K562 (cell line): Measurements from ENCODE around the gene TCP10L. TPM values are rescaled to one million over a fixed set of nuclear protein-coding genes. Genes with fewer than 3 reads are reported as not detected.

Experiments
- ATAC-seq: fragments of 200-7000 bp; cut with Tn5 transposase; 3 replicates; pipeline ENCODE4 v1.9.1; 2020; ENCODE audit warnings: moderate library complexity
- BruUV-seq: library from RNA; stranded (reverse); fragments of 400-500 nt; replicated peaks from 2 replicates; lab custom pipeline; 2021; lab: Mats Ljungman, UMichigan
- CTCF ChIA-PET: fragments of 300-600 bp; formaldehyde crosslinking; extraction: SDS; loops from one replicate; lab custom pipeline; 2021; ENCODE audit warnings: low intra/inter-chr PET ratio; lab: Yijun Ruan, JAX
- POLR2A ChIA-PET: fragments of 300-600, 350-650 bp; sonication (Branson Sonifier 250); formaldehyde crosslinking; extraction: SDS; loops from one replicate; lab custom pipeline; 2021; ENCODE audit warnings: antibody characterized with exemption, inconsistent platforms; lab: Yijun Ruan, JAX
- DNase-seq, 4 experiments: peaks; one replicate each; pipeline versions ENCODE4 v3.0.0 to v3.0.0-alpha.2; 2011 to 2018; ENCODE audit warnings: low spot score in 3 of 4, mixed read lengths in 3 of 4; ENCODE audit errors: extremely low read depth in 1 of 4
- FAIRE-seq: peaks from 2 replicates; lab custom pipeline; 2011; peaks lifted over from hg19 to GRCh38; lab: Jason Lieb, UNC
- H2AFZ ChIP-seq: 2 replicates; pipeline ENCODE4 v1.6.0; 2011; ENCODE audit warnings: low read depth, low read length, control low read depth, inconsistent platforms
- H3K27ac ChIP-seq: fragments of 200-600 bp; 3 replicates; pipeline ENCODE4 v1.8.0; 2011; ENCODE audit warnings: low read depth, mild to moderate bottlenecking, control low read depth, inconsistent platforms, low read length, moderate library complexity, mixed read lengths; ENCODE audit errors: extremely low read depth
- H3K27me3 ChIP-seq, 2 experiments: fragments of 300-600 bp in 1 of 2; 2 replicates in 1 of 2; 3 replicates in 1 of 2; pipeline versions ENCODE4 v1.6.0 to v1.8.0; 2011; ENCODE audit warnings: inconsistent platforms in 2 of 2, low read length in 2 of 2, mild to moderate bottlenecking in 1 of 2, mixed read lengths in 1 of 2, moderate library complexity in 1 of 2; ENCODE audit not compliant: control insufficient read depth in 2 of 2, insufficient read depth in 2 of 2
- H3K36me3 ChIP-seq: fragments of 300-600 bp; 3 replicates; pipeline ENCODE4 v1.8.0; 2011; ENCODE audit warnings: mild to moderate bottlenecking, low read length, inconsistent platforms; ENCODE audit not compliant: control insufficient read depth, insufficient read depth
- H3K4me1 ChIP-seq, 2 experiments: fragments of 200-600 bp in 1 of 2; replicated peaks in 1 of 2; 2 replicates in 1 of 2; 3 replicates in 1 of 2; pipeline versions ENCODE4 v1.5.1 to v1.8.0; 2011; ENCODE audit warnings: inconsistent platforms in 2 of 2, low read length in 2 of 2, mild to moderate bottlenecking in 1 of 2, mixed read lengths in 1 of 2, moderate library complexity in 1 of 2; ENCODE audit not compliant: control insufficient read depth in 2 of 2, insufficient read depth in 2 of 2
- H3K4me2 ChIP-seq: 2 replicates; pipeline ENCODE4 v1.6.1; 2011; ENCODE audit warnings: low read length, control low read depth, inconsistent platforms, mixed read lengths; ENCODE audit not compliant: insufficient read depth
- H3K4me3 ChIP-seq: fragments of 200-600 bp; sonication (generic), shearing (Covaris generic); 2 replicates; pipeline ENCODE4 v1.5.1; 2016; ENCODE audit warnings: control low read depth, inconsistent platforms
- H3K79me2 ChIP-seq: fragments of 200-600 bp; 3 replicates; pipeline ENCODE4 v1.8.0; 2011; ENCODE audit warnings: low read length, inconsistent platforms; ENCODE audit not compliant: control insufficient read depth, insufficient read depth
- H3K9ac ChIP-seq, 2 experiments: 2 replicates each; pipeline versions ENCODE4 v1.6.0 to v1.6.1; 2011; ENCODE audit warnings: low read depth in 2 of 2, low read length in 2 of 2, control low read depth in 1 of 2, inconsistent platforms in 1 of 2, mild to moderate bottlenecking in 1 of 2, mixed read lengths in 1 of 2; ENCODE audit not compliant: insufficient read depth in 1 of 2
- H3K9me1 ChIP-seq: one replicate; pipeline ENCODE4 v1.6.0; 2011; ENCODE audit warnings: inconsistent platforms, mild to moderate bottlenecking, low read length, moderate library complexity; ENCODE audit not compliant: control insufficient read depth, insufficient read depth
- H3K9me3 ChIP-seq: replicated peaks from 2 replicates; pipeline ENCODE4 v1.5.1; 2011; ENCODE audit warnings: low read depth, low read length, inconsistent platforms; ENCODE audit not compliant: control insufficient read depth, insufficient read depth
- H4K20me1 ChIP-seq: replicated peaks from 2 replicates; pipeline ENCODE4 v1.6.1; 2011; ENCODE audit warnings: low read length, inconsistent platforms, mixed read lengths; ENCODE audit not compliant: control insufficient read depth, insufficient read depth
- ATF1 ChIP-seq, 2 experiments: fragments of 450-650 bp in 1 of 2; IDR thresholded peaks; 2 replicates each; pipeline ENCODE4 v1.6.1; 2016; ENCODE audit warnings: missing compliant biosample characterization in 1 of 2, missing genetic modification characterization in 1 of 2
- ELF4 ChIP-seq: fragments of 450-650 bp; formaldehyde crosslinking; IDR thresholded peaks from 2 replicates; pipeline ENCODE4 v1.4.0; 2022; ENCODE audit warnings: missing genetic modification characterization
- ESRRA ChIP-seq: fragments of 450-650 bp; IDR thresholded peaks from 2 replicates; pipeline ENCODE4 v1.6.1; 2014; ENCODE audit warnings: low read depth, mild to moderate bottlenecking, moderate library complexity, borderline replicate concordance
- MAFK ChIP-seq: IDR thresholded peaks from 2 replicates; pipeline ENCODE4 v1.6.1; 2011; ENCODE audit warnings: low read length, improper control_type of control experiment
- PTRF ChIP-seq: fragments of 450-650 bp; IDR thresholded peaks from 2 replicates; pipeline ENCODE4 v1.6.1; 2016; ENCODE audit warnings: mild to moderate bottlenecking, missing genetic modification characterization, missing compliant biosample characterization
- SLC30A9 ChIP-seq: fragments of 250-450 bp; sonication (Bioruptor Pico); IDR thresholded peaks from 2 replicates; pipeline ENCODE4 v1.8.0; 2022; ENCODE audit warnings: mild to moderate bottlenecking, moderate library complexity
- THRAP3 ChIP-seq: fragments of 450-650 bp; IDR thresholded peaks from 2 replicates; pipeline ENCODE4 v1.6.1; 2016; ENCODE audit warnings: mild to moderate bottlenecking, inconsistent platforms, borderline replicate concordance
- U2AF2 ChIP-seq: fragments of 200-400 bp; formaldehyde crosslinking; optimal IDR thresholded peaks from 2 replicates; pipeline ENCODE3; 2017; ENCODE audit warnings: low read depth, mild to moderate bottlenecking, low read length
- ZKSCAN1 ChIP-seq: fragments of 150-350 bp; IDR thresholded peaks from 2 replicates; pipeline ENCODE4 v1.6.1; 2016; ENCODE audit warnings: low read depth, low read length
- ZKSCAN3 ChIP-seq: fragments of 250-450 bp; sonication (Bioruptor Pico); IDR thresholded peaks from 2 replicates; pipeline ENCODE4 v1.4.0; 2020
- ZNF23 ChIP-seq: fragments of 250-450 bp; sonication (Bioruptor Pico); IDR thresholded peaks from 2 replicates; pipeline ENCODE4 v1.4.0; 2020; ENCODE audit warnings: mild to moderate bottlenecking
- WGBS: fragments of 100-300 bp; shearing (Covaris generic); methylation state at CpG from one replicate; pipeline ENCODE4 v1.1.6; 2016; ENCODE audit warnings: low coverage, mixed read lengths; ENCODE audit not compliant: insufficient coverage; ENCODE audit errors: missing lambda C conversion rate; 5-methylcytosine and 5-hydroxymethylcytosine counted together
- in situ Hi-C: fragments of 300-500 bp; cut with MboI; formaldehyde crosslinking; loops from 4 replicates; pipeline ENCODE4 v1.15.0; 2018; ENCODE audit warnings: inconsistent platforms, mixed read lengths
- intact Hi-C: fragments of 100-400 bp; cut with micrococcal nuclease; formaldehyde crosslinking; loops from 2 replicates; pipeline ENCODE4 v1.14.2; 2022
- polyA plus RNA-seq, 8 experiments: library from polyadenylated mRNA; depleted of rRNA in 4 of 8; stranded (reverse) in 5 of 8; unstranded in 3 of 8; fragments of >200 nt; fragmentation: Nextera tagmentation in 2 of 8; fragmentation: Illumina TruSeq in 1 of 8; extraction: Ambion mirVana in 2 of 8; extraction: Trizol in 1 of 8; gene quantifications; 2 replicates each; pipeline versions ENCODE4 v1.2.1 to v1.2.3, GENCODE V29; 2011 to 2014; ENCODE audit warnings: inconsistent platforms in 1 of 8, missing spikeins in 1 of 8
- total RNA-seq, 7 experiments: library from RNA; depleted of rRNA in 6 of 7; stranded (reverse); fragments of >200 nt in 6 of 7; fragmentation: Illumina TruSeq in 2 of 7; extraction: Trizol in 2 of 7; gene quantifications; 2 replicates each; pipeline versions ENCODE4 v1.2.1 to v1.2.3, GENCODE V29; 2011 to 2021; ENCODE audit warnings: low replicate concordance in 1 of 7
- TF ChIP-seq, protein P1 (sequence below): fragments of 450-650 bp; IDR thresholded peaks from 2 replicates; pipeline ENCODE4 v1.6.1; 2017; ENCODE audit warnings: antibody characterized with exemption
- TF ChIP-seq, protein P2 (sequence below), 2 experiments: fragments of 450-650 bp in 1 of 2; sonication (generic) in 1 of 2; formaldehyde crosslinking in 1 of 2; IDR thresholded peaks; 2 replicates each; pipeline versions ENCODE4 v1.7.1 to v1.9.0; 2016 to 2022; ENCODE audit warnings: inconsistent platforms in 1 of 2, mild to moderate bottlenecking in 1 of 2, missing genetic modification reagents in 1 of 2

Gene TCP10L
- total and polyA plus RNA-seq, 9 of the 15 experiments (the other 6 are each of a cell fraction or from before 2014, with no cell fraction given): 0.34 to 0.91 (median 0.56) TPM; not detected in 2

DNA sequence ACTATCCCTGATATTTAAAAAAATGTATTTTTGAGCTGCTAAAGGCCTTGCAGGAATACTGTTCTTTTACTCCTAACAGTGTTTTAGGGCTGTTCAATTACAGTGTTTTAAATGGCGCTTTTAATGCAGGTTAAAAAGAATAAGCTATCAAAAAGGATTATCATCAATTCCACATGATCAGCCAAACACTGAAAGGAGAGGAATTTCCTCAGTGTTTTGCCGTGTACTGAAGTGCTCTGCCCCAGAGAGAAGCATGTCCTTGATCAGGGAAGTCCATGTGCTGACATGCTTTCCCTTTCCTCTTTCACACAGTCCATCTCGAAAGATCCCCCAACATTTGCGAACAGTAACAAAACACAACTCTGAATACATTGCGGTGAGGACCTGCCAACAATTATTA, 23.5 kb upstream of the TCP10L start:
- Histone ChIP-seq H2AFZ (no peak overlapping the region), H3K79me2 (peaks cover 32% of the 10 kb centered on the region), H3K4me3 (no peak overlapping the region), H4K20me1 (no peaks in the 10 kb centered on the region), H3K9me1 (peaks cover 4% of the 10 kb centered on the region), H3K27me3 (no peaks in the 10 kb centered on the region), H3K4me1 (peaks cover 6 to 22% of the 10 kb centered on the region in 2 experiments; a peak in 4 of 5 replicates), H3K27ac (no peak overlapping the region), H3K9ac (no peak overlapping the region), H3K36me3 (peaks cover 66% of the 10 kb centered on the region), H3K9me3 (no peaks in the 10 kb centered on the region), H3K4me2 (no peak overlapping the region)
- POLR2A ChIA-PET: interaction anchor here (0.9 to 1.4 kb wide), 2 partner anchors 11 to 13 kb away, joined by 3 to 4 read pairs; no protein-coding TSS in a partner anchor
- CTCF ChIA-PET: no interaction called here
- in situ Hi-C loops (no loop called here), intact Hi-C loops (no loop called here)
- no TSS peak for BruUV-seq
- FAIRE-seq: no peak
- no peak for DNase-seq
- no peak for ATAC-seq
- 93% methylated on average over 5 of the region's 5 CpGs for WGBS
- no peak for TF ChIP-seq ZKSCAN3
- no peak for TF ChIP-seq ZKSCAN1
- TF ChIP-seq, protein P1, sequence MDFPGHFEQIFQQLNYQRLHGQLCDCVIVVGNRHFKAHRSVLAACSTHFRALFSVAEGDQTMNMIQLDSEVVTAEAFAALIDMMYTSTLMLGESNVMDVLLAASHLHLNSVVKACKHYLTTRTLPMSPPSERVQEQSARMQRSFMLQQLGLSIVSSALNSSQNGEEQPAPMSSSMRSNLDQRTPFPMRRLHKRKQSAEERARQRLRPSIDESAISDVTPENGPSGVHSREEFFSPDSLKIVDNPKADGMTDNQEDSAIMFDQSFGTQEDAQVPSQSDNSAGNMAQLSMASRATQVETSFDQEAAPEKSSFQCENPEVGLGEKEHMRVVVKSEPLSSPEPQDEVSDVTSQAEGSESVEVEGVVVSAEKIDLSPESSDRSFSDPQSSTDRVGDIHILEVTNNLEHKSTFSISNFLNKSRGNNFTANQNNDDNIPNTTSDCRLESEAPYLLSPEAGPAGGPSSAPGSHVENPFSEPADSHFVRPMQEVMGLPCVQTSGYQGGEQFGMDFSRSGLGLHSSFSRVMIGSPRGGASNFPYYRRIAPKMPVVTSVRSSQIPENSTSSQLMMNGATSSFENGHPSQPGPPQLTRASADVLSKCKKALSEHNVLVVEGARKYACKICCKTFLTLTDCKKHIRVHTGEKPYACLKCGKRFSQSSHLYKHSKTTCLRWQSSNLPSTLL: no peak
- no peak for TF ChIP-seq ATF1 (CRISPR knock-in tag; IDR thresholded peaks at IDR 0.05)
- no peak for TF ChIP-seq ATF1 (tag; IDR thresholded peaks at IDR 0.05)
- no peak for TF ChIP-seq MAFK
- no peak for TF ChIP-seq SLC30A9 (CRISPR knock-in tag)
- TF ChIP-seq PTRF: no peak
- no peak for TF ChIP-seq THRAP3
- TF ChIP-seq, protein P2, sequence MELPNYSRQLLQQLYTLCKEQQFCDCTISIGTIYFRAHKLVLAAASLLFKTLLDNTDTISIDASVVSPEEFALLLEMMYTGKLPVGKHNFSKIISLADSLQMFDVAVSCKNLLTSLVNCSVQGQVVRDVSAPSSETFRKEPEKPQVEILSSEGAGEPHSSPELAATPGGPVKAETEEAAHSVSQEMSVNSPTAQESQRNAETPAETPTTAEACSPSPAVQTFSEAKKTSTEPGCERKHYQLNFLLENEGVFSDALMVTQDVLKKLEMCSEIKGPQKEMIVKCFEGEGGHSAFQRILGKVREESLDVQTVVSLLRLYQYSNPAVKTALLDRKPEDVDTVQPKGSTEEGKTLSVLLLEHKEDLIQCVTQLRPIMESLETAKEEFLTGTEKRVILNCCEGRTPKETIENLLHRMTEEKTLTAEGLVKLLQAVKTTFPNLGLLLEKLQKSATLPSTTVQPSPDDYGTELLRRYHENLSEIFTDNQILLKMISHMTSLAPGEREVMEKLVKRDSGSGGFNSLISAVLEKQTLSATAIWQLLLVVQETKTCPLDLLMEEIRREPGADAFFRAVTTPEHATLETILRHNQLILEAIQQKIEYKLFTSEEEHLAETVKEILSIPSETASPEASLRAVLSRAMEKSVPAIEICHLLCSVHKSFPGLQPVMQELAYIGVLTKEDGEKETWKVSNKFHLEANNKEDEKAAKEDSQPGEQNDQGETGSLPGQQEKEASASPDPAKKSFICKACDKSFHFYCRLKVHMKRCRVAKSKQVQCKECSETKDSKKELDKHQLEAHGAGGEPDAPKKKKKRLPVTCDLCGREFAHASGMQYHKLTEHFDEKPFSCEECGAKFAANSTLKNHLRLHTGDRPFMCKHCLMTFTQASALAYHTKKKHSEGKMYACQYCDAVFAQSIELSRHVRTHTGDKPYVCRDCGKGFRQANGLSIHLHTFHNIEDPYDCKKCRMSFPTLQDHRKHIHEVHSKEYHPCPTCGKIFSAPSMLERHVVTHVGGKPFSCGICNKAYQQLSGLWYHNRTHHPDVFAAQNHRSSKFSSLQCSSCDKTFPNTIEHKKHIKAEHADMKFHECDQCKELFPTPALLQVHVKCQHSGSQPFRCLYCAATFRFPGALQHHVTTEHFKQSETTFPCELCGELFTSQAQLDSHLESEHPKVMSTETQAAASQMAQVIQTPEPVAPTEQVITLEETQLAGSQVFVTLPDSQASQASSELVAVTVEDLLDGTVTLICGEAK (IDR thresholded peaks at IDR 0.05): no peak
- TF ChIP-seq, protein P2 (CRISPR knock-in tag; IDR thresholded peaks at IDR 0.05): no peak
- TF ChIP-seq ZNF23: no peak
- TF ChIP-seq ELF4 (CRISPR knock-in tag): no peak
- TF ChIP-seq U2AF2: no peak
- TF ChIP-seq ESRRA: no peak
